Subcutaneous adipose tissue (tissue), 4 donors: ENCODE results near the gene CDK5RAP3. TPM values are rescaled to one million over a fixed set of nuclear protein-coding genes. Genes with fewer than 3 reads are reported as not detected.

ENCODE experiments used
- total RNA-seq, 4 donors: library from RNA; depleted of rRNA; stranded (reverse); fragments of >200 nt; gene quantifications; one replicate each; pipeline ENCODE4 v1.1.0, GENCODE V29; 2016
- TF ChIP-seq, protein P1 (sequence below): fragments of 450-650 bp; IDR thresholded peaks from one replicate; pipeline ENCODE4 v1.5.1; 2016; ENCODE audit warnings: low read depth, mild to moderate bottlenecking, control low read depth, antibody characterized with exemption, moderate library complexity

CDK5RAP3 gene
- total RNA-seq, 4 donors from 2014 or later: 77.8 to 148 (median 136) TPM

DNA sequence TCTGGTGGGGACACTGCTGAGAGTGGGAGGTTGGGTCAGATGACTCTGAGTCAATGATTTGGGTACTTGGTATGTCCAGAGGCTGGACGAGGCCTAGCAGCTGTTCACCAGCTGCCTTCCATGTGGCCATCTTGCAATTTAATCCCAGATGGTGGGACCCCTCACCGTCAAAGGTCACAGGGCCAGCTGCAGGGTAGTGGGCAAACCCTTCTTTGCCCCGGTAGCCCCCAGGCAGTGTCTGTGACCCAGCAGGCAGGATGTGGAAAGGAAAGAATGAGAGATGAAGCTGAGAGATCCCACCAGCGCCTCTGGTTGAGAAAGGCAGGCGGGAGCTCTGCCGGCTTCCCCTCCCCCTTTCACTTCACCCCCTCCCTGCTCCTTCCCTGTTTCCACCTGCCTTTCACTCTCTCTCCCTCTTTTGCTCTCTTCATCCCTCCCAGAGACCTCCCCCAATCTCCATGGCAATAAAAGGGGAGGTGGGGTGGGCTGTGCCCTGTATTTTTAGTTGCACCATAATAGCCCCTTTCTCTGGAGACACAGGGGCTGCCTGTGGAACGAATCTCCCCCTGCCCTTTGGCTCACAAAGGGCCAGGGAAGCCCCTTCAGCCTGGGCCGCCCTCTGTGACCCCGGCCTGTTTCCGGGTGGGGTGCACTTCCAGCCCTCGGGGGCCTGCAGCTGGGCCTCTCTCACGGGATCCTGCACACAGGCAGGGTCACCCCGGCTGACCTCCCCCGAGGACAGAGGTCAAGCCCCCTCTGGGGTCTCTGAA lies 20.2 kb downstream of the CDK5RAP3 start:
- TF ChIP-seq, protein P1, sequence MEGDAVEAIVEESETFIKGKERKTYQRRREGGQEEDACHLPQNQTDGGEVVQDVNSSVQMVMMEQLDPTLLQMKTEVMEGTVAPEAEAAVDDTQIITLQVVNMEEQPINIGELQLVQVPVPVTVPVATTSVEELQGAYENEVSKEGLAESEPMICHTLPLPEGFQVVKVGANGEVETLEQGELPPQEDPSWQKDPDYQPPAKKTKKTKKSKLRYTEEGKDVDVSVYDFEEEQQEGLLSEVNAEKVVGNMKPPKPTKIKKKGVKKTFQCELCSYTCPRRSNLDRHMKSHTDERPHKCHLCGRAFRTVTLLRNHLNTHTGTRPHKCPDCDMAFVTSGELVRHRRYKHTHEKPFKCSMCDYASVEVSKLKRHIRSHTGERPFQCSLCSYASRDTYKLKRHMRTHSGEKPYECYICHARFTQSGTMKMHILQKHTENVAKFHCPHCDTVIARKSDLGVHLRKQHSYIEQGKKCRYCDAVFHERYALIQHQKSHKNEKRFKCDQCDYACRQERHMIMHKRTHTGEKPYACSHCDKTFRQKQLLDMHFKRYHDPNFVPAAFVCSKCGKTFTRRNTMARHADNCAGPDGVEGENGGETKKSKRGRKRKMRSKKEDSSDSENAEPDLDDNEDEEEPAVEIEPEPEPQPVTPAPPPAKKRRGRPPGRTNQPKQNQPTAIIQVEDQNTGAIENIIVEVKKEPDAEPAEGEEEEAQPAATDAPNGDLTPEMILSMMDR: no peak

DNA sequence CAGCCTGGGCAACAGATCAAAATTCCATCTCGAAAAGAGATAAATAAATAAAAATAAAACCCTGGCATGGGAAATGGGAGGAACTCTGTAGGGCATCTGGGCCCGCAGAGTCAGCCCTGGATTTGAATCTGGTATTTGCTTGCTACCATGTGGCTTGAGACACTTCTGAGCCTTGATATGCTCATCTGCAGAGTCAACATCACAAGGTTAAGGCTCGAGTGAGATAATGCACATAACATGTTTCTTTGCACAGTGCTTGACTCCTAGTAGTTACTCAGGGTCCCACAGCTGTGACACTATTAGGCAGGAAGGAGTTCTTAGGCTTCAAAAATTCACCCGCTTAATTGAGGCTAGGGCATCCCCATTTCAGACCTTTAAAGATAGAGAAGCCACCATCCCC lies 21.3 kb downstream of the CDK5RAP3 start:
- TF ChIP-seq, protein P1: no peak

DNA sequence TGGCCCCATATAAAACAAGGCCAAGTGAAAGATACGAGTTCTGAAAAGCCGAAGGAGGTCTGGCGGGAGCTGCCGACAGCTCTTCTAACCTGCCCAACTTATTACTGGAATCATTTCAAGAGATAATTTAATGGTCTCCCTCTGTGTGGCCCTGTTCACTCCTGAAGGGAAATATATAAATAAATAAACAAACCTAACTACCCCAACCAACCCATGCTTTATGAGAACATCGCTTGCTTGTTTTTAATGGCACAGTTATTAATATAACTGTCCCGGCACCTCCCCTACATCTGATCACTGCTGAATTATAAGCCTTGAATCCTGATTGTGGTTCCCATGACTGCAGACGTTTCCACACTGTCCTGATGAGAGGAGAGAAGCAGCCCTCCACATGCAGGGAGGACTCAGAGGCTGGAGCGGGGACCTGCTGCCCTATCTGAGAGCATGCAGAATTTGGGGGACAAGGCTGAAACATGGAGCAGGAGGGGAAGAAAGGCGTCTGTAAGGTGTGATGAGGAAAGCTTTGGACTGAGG lies 22.2 kb downstream of the CDK5RAP3 start:
- TF ChIP-seq, protein P1: no peak

DNA sequence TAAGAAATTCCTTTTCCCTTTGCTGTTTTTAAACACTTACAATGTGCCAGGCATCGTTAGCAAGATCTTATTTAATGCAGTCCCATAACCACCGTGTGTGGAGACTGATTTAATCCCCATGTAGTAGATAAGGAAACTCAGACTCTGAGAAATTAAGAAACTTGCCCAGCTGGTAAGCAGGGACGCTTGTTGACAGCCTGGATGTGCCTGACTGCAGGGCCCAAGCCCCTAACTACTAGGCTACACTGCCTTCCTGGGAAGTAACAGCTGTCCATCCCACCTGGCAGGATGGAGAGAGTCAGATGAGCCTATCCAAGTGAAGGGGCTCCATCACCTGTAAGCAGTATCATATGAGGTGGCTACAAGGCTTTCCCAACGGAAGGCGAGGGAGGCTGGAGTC lies 23.1 kb downstream of the CDK5RAP3 start:
- TF ChIP-seq, protein P1: no peak

DNA sequence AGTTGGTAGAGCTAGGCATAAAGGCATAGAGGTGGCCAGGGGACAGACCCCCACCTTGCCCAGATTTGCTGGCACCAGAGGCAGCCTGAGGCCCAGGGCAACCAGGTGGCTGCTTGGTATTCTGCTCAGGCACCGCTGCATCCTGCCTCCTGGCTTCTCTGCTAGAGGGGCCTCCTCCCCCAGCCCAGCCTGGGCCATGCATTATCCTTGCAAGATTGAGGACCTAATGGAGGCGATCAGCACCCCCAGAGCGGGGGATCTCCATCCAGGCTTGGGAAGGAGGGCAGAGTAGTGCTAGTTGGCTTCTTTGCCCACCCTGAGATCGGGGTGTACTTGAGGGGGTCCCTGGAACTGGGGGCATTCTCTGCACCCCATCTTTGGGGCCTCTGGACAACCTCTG lies 23.8 kb downstream of the CDK5RAP3 start:
- TF ChIP-seq, protein P1: no peak

DNA sequence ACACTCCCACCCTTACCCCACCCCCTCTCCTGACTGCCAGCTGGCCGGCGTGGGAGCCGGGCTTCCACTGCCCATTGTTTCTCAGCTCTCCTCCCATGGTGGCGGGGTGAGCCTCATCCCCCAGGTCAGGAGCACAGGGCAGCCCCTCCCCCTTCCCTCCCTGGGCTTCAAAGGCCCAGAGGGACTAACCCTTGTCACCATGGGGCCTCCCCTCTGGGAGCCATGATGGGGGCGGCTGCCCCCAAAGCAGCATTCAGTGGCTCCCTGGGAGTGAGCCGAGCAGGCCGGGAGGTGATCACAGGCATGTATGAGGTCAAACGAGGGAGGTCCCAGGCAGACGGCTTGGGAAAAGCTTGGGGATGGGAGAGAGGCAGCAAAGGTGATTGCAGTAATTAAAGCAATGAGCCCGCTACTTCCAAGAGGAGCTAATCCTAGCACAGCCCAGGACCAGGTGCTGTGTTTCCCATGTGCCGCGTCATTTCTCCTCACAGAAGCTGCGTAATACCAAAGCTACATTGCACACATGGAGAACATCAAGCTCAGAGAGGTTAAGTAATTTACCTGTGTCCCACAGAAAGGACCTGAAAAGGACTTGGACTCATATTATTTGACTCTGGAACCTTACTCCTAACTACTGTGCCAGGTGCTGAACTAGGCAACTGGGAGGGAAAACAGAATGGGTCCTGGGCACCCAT lies 24.5 kb downstream of the CDK5RAP3 start:
- TF ChIP-seq, protein P1: no peak

DNA sequence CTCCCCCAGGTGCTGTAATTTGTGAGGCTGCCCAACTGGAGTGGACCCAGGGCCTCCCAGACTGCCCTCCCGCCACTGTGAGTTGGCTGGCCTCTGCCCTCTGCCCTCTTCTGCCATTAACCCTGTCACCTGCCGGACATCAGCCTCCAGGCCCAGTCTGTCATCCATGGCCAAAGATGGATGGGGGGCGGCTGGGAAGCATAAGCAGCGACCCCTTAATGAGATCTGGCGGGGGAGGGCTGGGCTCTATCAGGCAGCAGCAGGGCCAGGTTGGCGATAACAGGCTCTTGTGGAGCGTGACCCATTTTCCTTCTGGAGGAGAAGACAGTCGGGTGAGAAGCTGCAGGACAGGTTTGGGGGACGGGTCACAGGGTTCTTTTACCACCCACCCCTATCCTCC lies 25.3 kb downstream of the CDK5RAP3 start:
- TF ChIP-seq, protein P1: no peak
